ENCODE data around the gene METTL26.

The METTL26 gene

GRCh38 chr16:674968-675883, 39.1 kb upstream of the METTL26 start, which contains the start of gene RHBDL1:
RHBDL1 (plus strand) TSS chr16:675671; CDS start chr16:675791, 120 bp downstream.
- DNase-seq: no peak

- no peak for DNase-seq
These were observed 38.2 kb upstream of the METTL26 start for GRCh38 chr16:674214-674881.

GRCh38 chr16:673399-673991, 37.4 kb upstream of the METTL26 start:
- no peak for DNase-seq

- DNase-seq: no peak
These were observed 36.7 kb upstream of the METTL26 start for GRCh38 chr16:672851-673250.

- DNase-seq: no peak
These were observed 36.3 kb upstream of the METTL26 start for GRCh38 chr16:672371-672770.

GRCh38 chr16:671353-672131, 35.4 kb upstream of the METTL26 start:
- DNase-seq: no peak

- no peak for DNase-seq
These were observed 34.6 kb upstream of the METTL26 start for GRCh38 chr16:670485-671352.

GRCh38 chr16:669666-670065, 33.6 kb upstream of the METTL26 start:
- DNase-seq: no peak

GRCh38 chr16:668519-669171, 32.5 kb upstream of the METTL26 start:
- DNase-seq: no peak

GRCh38 chr16:667780-668518, 31.8 kb upstream of the METTL26 start, which contains the start of gene RHOT2:
RHOT2 (plus strand) TSS chr16:668132; CDS start chr16:668200, 68 bp downstream.
- peak; percentile 93 for DNase-seq

GRCh38 chr16:667113-667779, 31.1 kb upstream of the METTL26 start:
- DNase-seq: no peak

- DNase-seq: no peak
These were observed 30.5 kb upstream of the METTL26 start for GRCh38 chr16:666572-666971.

- DNase-seq: no peak
These were observed 26.5 kb upstream of the METTL26 start for GRCh38 chr16:662597-662996.

- DNase-seq: no peak
These were observed 26.0 kb upstream of the METTL26 start for GRCh38 chr16:662095-662494.

GRCh38 chr16:661184-661821, 25.2 kb upstream of the METTL26 start:
- no peak for DNase-seq

- peak; percentile 19 for DNase-seq
These were observed 24.5 kb upstream of the METTL26 start for GRCh38 chr16:660459-661183.

GRCh38 chr16:660132-660458, 24.0 kb upstream of the METTL26 start:
- DNase-seq: peak; percentile 9

- no peak for DNase-seq
These were observed 23.5 kb upstream of the METTL26 start for GRCh38 chr16:659618-660017.
